BJ (cell line): ENCODE measurements around the gene KHK. TPM values are rescaled to one million over a fixed set of nuclear protein-coding genes. Genes with fewer than 3 reads are reported as not detected.
"Not testable (repeated sequence)": the region's sequence is repeated elsewhere in the genome, so short reads cannot be mapped to it uniquely, and the experiment has no call there.

Experiments used
- CTCF ChIA-PET: fragments of 350-600 bp; formaldehyde crosslinking; extraction: SDS; loops from one replicate; lab custom pipeline; 2021; ENCODE audit warnings: antibody characterized with exemption, inconsistent platforms; lab: Yijun Ruan, JAX
- POLR2A ChIA-PET: fragments of 300-600 bp; sonication (Branson Sonifier 250); formaldehyde crosslinking; extraction: SDS; loops from one replicate; lab custom pipeline; 2021; ENCODE audit warnings: antibody characterized with exemption; lab: Charles Lee
- DNase-seq: peaks from one replicate; pipeline ENCODE4 v3.0.0-alpha.2; 2011; ENCODE audit warnings: low read depth
- H3K27me3 ChIP-seq: 2 replicates; pipeline ENCODE4 v1.6.0; 2011; ENCODE audit warnings: low read length; ENCODE audit not compliant: control insufficient read depth, insufficient read depth
- H3K36me3 ChIP-seq: 2 replicates; pipeline ENCODE4 v1.5.1; 2011; ENCODE audit warnings: low read length; ENCODE audit not compliant: control insufficient read depth, insufficient read depth
- H3K4me3 ChIP-seq: 2 replicates; pipeline ENCODE4 v1.5.1; 2011; ENCODE audit warnings: low read depth, mild to moderate bottlenecking, control low read depth, low read length
- polyA plus RNA-seq: library from polyadenylated mRNA; depleted of rRNA; stranded (reverse); fragments of >200 nt; gene quantifications from 2 replicates; pipeline ENCODE4 v1.2.3, GENCODE V29; 2011
- TF ChIP-seq, protein P1 (sequence below): IDR thresholded peaks from 2 replicates; pipeline ENCODE4 v1.5.1; 2011; ENCODE audit warnings: low read depth, mild to moderate bottlenecking, control low read depth, inconsistent platforms, low read length, moderate library complexity; ENCODE audit not compliant: insufficient read depth

Gene KHK
- polyA plus RNA-seq, 1 experiment = 0.43 TPM

DNA sequence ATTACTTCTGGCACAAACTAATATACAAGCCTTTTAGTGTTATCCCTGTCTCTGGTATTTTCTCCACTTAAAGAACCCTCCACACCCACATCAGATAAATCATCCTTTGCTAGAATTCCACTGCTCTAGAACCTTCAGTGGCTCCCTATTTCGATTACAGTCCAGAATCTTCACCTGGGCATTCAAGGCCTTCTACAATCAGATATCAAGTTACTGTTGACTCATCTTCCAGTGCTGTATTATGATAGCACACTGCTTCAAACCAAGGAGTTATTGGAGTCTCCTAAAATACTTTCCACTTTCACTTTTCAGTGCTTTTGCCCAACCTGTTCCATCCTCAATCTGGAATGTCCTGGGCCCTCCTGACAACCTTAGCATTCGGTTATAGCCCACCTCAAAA lies 28.9 kb downstream of the KHK start:
- H3K36me3 ChIP-seq = no peaks in the 10 kb centered on the region
- H3K27me3 ChIP-seq = peaks cover 14% of the 10 kb centered on the region; the same call in 1 of the 2 replicates
- no peak overlapping the region for H3K4me3 ChIP-seq
- ChIA-PET CTCF (no interaction called here), POLR2A (no interaction called here)
- TF ChIP-seq, protein P1, sequence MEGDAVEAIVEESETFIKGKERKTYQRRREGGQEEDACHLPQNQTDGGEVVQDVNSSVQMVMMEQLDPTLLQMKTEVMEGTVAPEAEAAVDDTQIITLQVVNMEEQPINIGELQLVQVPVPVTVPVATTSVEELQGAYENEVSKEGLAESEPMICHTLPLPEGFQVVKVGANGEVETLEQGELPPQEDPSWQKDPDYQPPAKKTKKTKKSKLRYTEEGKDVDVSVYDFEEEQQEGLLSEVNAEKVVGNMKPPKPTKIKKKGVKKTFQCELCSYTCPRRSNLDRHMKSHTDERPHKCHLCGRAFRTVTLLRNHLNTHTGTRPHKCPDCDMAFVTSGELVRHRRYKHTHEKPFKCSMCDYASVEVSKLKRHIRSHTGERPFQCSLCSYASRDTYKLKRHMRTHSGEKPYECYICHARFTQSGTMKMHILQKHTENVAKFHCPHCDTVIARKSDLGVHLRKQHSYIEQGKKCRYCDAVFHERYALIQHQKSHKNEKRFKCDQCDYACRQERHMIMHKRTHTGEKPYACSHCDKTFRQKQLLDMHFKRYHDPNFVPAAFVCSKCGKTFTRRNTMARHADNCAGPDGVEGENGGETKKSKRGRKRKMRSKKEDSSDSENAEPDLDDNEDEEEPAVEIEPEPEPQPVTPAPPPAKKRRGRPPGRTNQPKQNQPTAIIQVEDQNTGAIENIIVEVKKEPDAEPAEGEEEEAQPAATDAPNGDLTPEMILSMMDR = no peak
- no peak for DNase-seq

DNA sequence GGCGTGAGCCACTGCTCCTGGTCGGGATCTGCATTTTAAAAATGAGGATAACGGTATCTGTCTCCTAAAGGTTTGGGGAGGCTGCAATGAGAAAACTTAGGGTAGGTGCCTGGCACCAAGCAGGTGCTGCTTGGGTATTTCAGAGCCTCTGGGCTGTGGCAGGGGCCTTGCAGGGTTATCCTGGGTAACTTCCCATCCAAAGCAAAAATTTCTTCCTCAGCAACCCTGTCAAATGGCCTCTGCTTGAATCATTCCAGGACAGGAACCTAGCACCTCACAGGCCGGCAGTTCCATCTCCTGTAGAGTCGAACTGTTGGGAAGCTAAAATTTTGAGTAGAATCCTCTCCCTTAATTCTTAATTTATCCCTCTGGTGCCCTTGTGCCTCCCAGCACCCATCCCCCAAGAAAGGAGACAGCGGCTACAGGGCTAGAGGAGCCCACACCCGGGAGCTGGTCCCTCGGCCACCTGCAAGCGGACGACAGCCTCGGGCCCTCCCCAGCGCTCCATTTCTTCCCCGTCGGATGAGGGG lies 31.5 kb downstream of the KHK start:
- no peaks in the 10 kb centered on the region for H3K36me3 ChIP-seq
- H3K4me3 ChIP-seq = peak overlapping the region; percentile 46
- DNase-seq = no peak
- ChIA-PET POLR2A (no interaction called here), CTCF (interaction anchor here (1.3 kb wide), 1 partner anchor 73 kb away, joined by 5 read pairs; no protein-coding TSS in a partner anchor)
- H3K27me3 ChIP-seq = peaks cover 20% of the 10 kb centered on the region
- TF ChIP-seq, protein P1 = no peak

DNA sequence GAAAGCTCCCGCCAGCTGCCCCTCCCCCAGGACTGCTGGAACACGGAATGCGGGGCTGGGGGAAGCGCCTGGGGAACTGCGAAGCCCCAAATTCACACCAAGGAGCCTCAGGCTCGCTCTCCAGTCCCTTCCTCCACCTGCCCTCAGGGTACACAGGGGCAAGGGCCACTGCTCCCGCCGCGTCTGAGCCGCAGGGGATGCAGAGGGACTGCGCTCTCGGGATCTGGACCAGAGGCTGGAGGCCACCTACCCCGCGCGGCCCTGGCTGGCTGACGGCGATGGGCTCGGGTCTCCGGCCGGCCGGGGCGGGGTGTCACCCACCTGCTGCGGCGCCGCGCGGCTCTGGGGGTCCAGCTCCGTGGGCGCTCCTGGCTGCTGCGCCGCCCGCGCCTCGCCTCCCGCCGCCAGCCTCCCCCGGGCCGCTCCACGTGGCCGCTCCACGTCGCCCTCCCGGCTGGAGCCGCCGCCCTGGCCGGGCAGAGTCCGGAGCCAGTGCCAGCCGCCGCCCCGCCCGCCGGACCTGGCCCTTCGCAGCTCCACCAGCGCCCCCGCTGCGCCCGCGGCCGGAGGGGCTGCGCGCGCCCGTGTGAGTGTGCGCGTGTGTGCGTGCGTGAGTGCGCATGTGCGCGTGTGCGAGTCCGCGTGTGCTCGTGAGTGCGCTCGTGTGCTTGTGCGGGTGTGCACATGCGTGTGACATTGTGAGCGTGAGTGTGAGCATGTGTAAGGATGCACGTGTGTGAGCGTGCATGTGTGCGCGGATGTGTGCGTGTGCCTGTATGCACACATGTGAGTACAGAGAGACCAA lies 32.2 kb downstream of the KHK start, which contains the start of gene CGREF1:
CGREF1 (minus strand) TSS at position 604 of the 805 bp plus-strand sequence. CDS start 14,762 bp downstream, outside the sequence.
- no peaks in the 10 kb centered on the region for H3K36me3 ChIP-seq
- peaks cover 22% of the 10 kb centered on the region for H3K27me3 ChIP-seq
- TF ChIP-seq, protein P1 = no peak
- DNase-seq = no peak
- CTCF ChIA-PET = interaction anchor here (0.5 to 1.3 kb wide), 2 partner anchors 73 to 165 kb away, joined by 3 to 5 read pairs; no protein-coding TSS in a partner anchor
- POLR2A ChIA-PET = no interaction called here
- H3K4me3 ChIP-seq = peak within 1 kb of the TSS; percentile 46

DNA sequence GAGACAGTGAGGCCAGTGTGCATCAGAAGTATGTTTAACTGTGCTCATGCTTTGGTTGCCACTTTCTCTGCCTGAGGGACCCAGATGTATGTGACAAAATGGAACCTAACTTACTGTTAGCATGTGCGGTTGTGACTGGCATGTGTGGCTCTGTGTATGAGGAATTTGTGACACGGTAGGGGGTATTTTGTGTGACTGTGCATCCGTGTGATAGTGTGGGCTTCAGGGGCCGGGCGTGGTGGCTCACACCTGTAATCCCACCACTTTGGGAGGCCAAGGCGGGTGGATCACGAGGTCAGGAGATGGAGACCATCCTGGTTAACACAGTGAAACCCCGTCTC lies 32.7 kb downstream of the KHK start:
- POLR2A ChIA-PET, DNase-seq, H3K36me3 ChIP-seq: not testable (repeated sequence)
- peaks cover 22% of the 10 kb centered on the region for H3K27me3 ChIP-seq
- H3K4me3 ChIP-seq = peak overlapping the region; percentile 46; the same call in 1 of the 2 replicates
- CTCF ChIA-PET = interaction anchor here (1.3 kb wide), 1 partner anchor 72 kb away, joined by 5 read pairs; no protein-coding TSS in a partner anchor

DNA sequence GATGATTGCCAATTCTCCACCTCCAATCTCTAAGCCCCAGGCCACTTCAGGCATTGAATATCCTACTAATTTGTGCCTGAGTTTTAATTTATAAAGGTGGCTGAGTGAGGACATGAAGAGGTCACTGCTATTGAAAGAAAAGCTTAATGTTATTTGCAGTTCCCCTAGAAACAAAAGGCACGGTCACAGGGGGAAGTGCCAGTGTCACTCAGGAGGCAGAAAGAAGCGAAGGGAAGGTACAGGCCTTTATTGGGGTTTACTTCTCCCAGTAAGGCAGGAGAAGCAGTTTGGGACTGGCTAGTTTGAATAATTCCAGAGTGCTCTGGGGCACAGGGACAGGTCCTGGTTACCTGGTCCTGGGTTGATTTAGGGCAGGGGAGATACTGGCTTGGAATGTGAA lies 35.3 kb downstream of the KHK start:
- H3K36me3 ChIP-seq = no peaks in the 10 kb centered on the region
- H3K4me3 ChIP-seq = no peak overlapping the region
- H3K27me3 ChIP-seq = peaks cover 22% of the 10 kb centered on the region
- no peak for DNase-seq
- POLR2A ChIA-PET = no interaction called here
- TF ChIP-seq, protein P1 = no peak
- CTCF ChIA-PET = no interaction called here
